Calu3 (cell line): ENCODE measurements around the gene EXOC6B. TPM values are rescaled to one million over a fixed set of nuclear protein-coding genes. Genes with fewer than 3 reads are reported as not detected.

Experiments
- BruUV-seq: library from RNA; stranded (reverse); fragments of 400-500 nt; replicated peaks from 2 replicates; lab custom pipeline; 2021; lab: Mats Ljungman, UMichigan
- CTCF ChIA-PET: fragments of 300-600 bp; sonication (Branson Sonifier 250); formaldehyde crosslinking; loops from one replicate; lab custom pipeline; 2022; ENCODE audit warnings: antibody characterized with exemption; lab: Charles Lee
- DNase-seq: peaks from one replicate; pipeline ENCODE4 v3.0.0; 2022
- H3K27ac Mint-ChIP-seq: one replicate; pipeline ENCODE4 v1.8.0; 2022; ENCODE audit warnings: mixed read lengths; ENCODE audit not compliant: unreplicated experiment
- H3K27me3 Mint-ChIP-seq: one replicate; pipeline ENCODE4 v1.8.0; 2022; ENCODE audit warnings: mixed read lengths; ENCODE audit not compliant: unreplicated experiment
- H3K36me3 Mint-ChIP-seq: one replicate; pipeline ENCODE4 v1.8.0; 2022; ENCODE audit warnings: mild to moderate bottlenecking, moderate library complexity, mixed read lengths; ENCODE audit not compliant: insufficient read depth, unreplicated experiment
- H3K4me1 Mint-ChIP-seq: one replicate; pipeline ENCODE4 v1.8.0; 2022; ENCODE audit warnings: mild to moderate bottlenecking, low read depth, mixed read lengths; ENCODE audit not compliant: unreplicated experiment
- H3K4me3 Mint-ChIP-seq: one replicate; pipeline ENCODE4 v1.8.0; 2022; ENCODE audit warnings: mild to moderate bottlenecking, low read depth, moderate library complexity, mixed read lengths; ENCODE audit not compliant: unreplicated experiment
- H3K9me3 Mint-ChIP-seq: one replicate; pipeline ENCODE4 v1.8.0; 2022; ENCODE audit warnings: low read depth, mixed read lengths; ENCODE audit not compliant: unreplicated experiment
- intact Hi-C: fragments of 100-400 bp; cut with micrococcal nuclease; formaldehyde crosslinking; loops from one replicate; pipeline ENCODE4 v1.10.0; 2022; ENCODE audit not compliant: unreplicated experiment
- total RNA-seq: library from RNA; stranded (reverse); gene quantifications from 2 replicates; pipeline ENCODE4 v1.2.3, GENCODE V29; 2022
- TF ChIP-seq, protein P1 (sequence below): fragments of 200-600 bp; IDR thresholded peaks from one replicate; pipeline ENCODE4 v1.8.0; 2022; ENCODE audit warnings: antibody characterized with exemption; ENCODE audit not compliant: unreplicated experiment

Gene EXOC6B
- total RNA-seq, 1 experiment from 2014 or later = 26.6 TPM

DNA sequence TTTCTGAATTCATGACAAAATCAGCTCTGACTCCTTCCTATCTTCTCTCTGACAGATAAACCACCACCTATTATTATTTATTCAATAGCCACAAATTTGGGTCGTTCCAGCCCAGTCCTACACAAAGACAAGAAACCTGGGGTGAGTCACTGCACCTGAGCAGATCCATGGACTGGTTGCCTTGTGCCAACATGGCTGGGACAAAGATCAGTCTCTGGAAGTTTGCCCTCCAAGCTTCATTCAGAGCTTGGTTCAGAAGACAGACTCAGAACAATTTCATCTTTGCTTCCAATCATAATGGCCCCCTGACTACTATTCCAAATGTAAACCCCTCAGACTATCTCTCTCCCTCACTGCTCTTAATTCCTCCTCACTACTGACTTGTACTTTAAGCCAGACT, 9.6 kb upstream of the EXOC6B start:
- H3K4me3 Mint-ChIP-seq = no peak overlapping the region
- intact Hi-C loops = no loop called here
- H3K36me3 Mint-ChIP-seq = no peaks in the 10 kb centered on the region
- BruUV-seq = no TSS peak
- H3K9me3 Mint-ChIP-seq = no peaks in the 10 kb centered on the region
- TF ChIP-seq, protein P1, sequence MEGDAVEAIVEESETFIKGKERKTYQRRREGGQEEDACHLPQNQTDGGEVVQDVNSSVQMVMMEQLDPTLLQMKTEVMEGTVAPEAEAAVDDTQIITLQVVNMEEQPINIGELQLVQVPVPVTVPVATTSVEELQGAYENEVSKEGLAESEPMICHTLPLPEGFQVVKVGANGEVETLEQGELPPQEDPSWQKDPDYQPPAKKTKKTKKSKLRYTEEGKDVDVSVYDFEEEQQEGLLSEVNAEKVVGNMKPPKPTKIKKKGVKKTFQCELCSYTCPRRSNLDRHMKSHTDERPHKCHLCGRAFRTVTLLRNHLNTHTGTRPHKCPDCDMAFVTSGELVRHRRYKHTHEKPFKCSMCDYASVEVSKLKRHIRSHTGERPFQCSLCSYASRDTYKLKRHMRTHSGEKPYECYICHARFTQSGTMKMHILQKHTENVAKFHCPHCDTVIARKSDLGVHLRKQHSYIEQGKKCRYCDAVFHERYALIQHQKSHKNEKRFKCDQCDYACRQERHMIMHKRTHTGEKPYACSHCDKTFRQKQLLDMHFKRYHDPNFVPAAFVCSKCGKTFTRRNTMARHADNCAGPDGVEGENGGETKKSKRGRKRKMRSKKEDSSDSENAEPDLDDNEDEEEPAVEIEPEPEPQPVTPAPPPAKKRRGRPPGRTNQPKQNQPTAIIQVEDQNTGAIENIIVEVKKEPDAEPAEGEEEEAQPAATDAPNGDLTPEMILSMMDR = no peak
- no peak for DNase-seq
- H3K4me1 Mint-ChIP-seq = peaks cover 6% of the 10 kb centered on the region
- H3K27me3 Mint-ChIP-seq = peaks cover 22% of the 10 kb centered on the region
- H3K27ac Mint-ChIP-seq = no peak overlapping the region
- CTCF ChIA-PET = no interaction called here

DNA sequence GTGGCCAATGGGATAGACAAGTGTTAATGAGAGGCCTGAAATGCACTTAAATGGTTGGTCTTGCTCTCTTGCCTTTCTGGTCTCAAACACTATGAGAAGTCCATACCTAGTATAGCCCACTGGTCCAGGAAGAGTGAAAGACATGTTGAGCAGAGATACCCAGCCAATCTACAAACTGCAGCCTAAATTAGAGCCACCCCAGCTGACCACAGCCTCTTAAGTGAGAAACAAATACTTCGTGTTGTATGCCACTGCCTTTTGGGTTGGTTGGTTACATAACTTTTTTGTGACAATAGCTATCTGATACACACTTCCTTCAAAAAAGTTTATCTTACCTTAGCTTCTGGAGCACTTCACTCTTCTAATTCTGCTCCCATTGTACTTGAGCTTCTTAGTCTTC, 8.8 kb upstream of the EXOC6B start:
- peaks cover 16% of the 10 kb centered on the region for H3K27me3 Mint-ChIP-seq
- CTCF ChIA-PET = no interaction called here
- no peaks in the 10 kb centered on the region for H3K9me3 Mint-ChIP-seq
- TF ChIP-seq, protein P1 = no peak
- BruUV-seq = no TSS peak
- peaks cover 6% of the 10 kb centered on the region for H3K4me1 Mint-ChIP-seq
- intact Hi-C loops = no loop called here
- H3K27ac Mint-ChIP-seq = no peak overlapping the region
- no peak for DNase-seq
- no peak overlapping the region for H3K4me3 Mint-ChIP-seq
- no peaks in the 10 kb centered on the region for H3K36me3 Mint-ChIP-seq

DNA sequence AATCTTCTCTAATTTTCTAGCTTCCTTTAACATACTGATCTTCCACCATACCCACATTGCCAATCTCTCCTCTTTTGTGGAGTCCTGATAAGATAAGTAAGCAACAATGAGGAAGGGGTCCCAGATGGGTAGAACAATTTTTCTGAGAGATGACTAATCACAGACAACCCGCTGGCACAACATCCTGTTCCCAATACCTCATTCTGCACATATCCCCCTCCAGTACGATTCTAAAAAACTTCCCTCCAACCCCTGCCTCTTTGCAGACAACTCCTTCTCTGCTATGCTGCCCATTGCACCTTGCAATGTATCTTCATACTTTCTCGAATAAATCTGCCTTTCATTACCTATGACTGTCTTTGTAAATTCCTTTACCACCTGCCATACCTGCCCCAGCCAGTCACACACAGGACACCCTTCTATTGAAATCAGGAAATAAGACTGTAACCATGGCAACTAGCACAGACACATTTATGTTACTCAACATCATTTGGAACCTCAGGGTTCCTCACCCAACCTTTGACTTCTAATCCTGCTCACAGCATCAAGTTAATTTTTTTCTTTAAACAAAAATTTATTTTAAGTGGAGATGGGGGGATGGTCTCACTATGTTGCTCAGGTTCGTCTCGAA, 7.4 kb upstream of the EXOC6B start:
- CTCF ChIA-PET = no interaction called here
- no peaks in the 10 kb centered on the region for H3K9me3 Mint-ChIP-seq
- BruUV-seq = no TSS peak
- no peak overlapping the region for H3K27ac Mint-ChIP-seq
- H3K4me3 Mint-ChIP-seq = no peak overlapping the region
- peaks cover 16% of the 10 kb centered on the region for H3K27me3 Mint-ChIP-seq
- TF ChIP-seq, protein P1 = no peak
- no peaks in the 10 kb centered on the region for H3K36me3 Mint-ChIP-seq
- no peak for DNase-seq
- peaks cover 16% of the 10 kb centered on the region for H3K4me1 Mint-ChIP-seq
- intact Hi-C loops = no loop called here

DNA sequence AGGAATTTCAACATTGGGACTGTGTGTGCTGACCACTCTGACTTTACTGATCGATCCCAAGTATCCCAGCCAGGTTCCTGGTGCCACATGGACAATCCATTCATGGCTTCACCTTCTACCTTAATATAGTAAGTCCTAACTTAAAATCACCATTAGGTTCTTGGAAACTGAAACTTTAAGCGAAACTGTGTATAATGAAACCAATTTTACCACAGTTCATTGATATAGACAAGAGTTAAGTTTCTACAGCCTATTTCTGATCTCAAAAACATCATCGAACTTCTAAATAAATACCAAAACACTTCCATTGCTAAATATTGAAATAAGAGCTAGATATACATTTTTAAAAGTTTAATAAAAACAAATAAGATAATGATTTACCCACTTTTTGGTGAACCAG, 4.4 kb upstream of the EXOC6B start:
- H3K9me3 Mint-ChIP-seq = no peaks in the 10 kb centered on the region
- BruUV-seq = no TSS peak
- CTCF ChIA-PET = no interaction called here
- H3K4me3 Mint-ChIP-seq = no peak overlapping the region
- TF ChIP-seq, protein P1 = no peak
- DNase-seq = no peak
- H3K27me3 Mint-ChIP-seq = peaks cover 3% of the 10 kb centered on the region
- H3K4me1 Mint-ChIP-seq = peaks cover 38% of the 10 kb centered on the region
- peaks cover 9% of the 10 kb centered on the region for H3K36me3 Mint-ChIP-seq
- no peak overlapping the region for H3K27ac Mint-ChIP-seq
- intact Hi-C loops = no loop called here
